Astrocyte (in vitro differentiated cells and primary cell): Measurements from ENCODE around the gene NUDT15.

ENCODE experiments used
- EZH2 ChIP-seq: IDR thresholded peaks from 2 replicates; pipeline ENCODE4 v1.6.1; 2012; ENCODE audit warnings: mild to moderate bottlenecking, low read length, inconsistent platforms; ENCODE audit not compliant: insufficient read depth
- TF ChIP-seq, protein P1 (sequence below): IDR thresholded peaks from 2 replicates; pipeline ENCODE4 v1.5.1; 2011; ENCODE audit warnings: low read depth, mild to moderate bottlenecking, inconsistent platforms, low read length, moderate library complexity; ENCODE audit not compliant: insufficient read depth

- TF ChIP-seq EZH2, result no peak
- TF ChIP-seq, protein P1, sequence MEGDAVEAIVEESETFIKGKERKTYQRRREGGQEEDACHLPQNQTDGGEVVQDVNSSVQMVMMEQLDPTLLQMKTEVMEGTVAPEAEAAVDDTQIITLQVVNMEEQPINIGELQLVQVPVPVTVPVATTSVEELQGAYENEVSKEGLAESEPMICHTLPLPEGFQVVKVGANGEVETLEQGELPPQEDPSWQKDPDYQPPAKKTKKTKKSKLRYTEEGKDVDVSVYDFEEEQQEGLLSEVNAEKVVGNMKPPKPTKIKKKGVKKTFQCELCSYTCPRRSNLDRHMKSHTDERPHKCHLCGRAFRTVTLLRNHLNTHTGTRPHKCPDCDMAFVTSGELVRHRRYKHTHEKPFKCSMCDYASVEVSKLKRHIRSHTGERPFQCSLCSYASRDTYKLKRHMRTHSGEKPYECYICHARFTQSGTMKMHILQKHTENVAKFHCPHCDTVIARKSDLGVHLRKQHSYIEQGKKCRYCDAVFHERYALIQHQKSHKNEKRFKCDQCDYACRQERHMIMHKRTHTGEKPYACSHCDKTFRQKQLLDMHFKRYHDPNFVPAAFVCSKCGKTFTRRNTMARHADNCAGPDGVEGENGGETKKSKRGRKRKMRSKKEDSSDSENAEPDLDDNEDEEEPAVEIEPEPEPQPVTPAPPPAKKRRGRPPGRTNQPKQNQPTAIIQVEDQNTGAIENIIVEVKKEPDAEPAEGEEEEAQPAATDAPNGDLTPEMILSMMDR, result no peak
Measured at GRCh38 chr13:48043789-48044503, 6.4 kb downstream of the NUDT15 start.
